GOT3 (cell line): ENCODE measurements around the gene TMEM147.

Experiments used
- DNase-seq: peaks from one replicate; lab custom pipeline; 2025; ENCODE audit warnings: mixed read lengths; lab: John Stamatoyannopoulos, UW

The TMEM147 gene

DNA sequence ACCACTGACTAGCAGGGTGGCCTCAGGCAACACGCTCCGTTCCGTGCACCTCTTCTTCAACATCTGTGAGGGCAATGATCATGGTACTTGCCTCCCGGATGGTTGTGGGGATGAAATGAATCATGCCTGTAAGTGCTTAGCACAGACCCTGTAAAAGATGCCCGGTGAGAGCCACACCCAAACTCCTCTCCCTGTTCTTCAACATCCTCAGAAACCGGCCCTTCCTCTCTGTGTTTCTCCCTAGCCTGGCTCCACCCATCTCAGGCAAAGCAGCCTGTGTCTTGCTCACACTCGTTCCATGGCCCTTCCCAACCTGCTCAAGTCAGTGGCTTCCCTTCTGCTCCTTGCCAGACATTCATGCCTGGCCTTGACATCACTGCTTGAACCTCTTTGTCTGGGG, 26.1 kb upstream of the TMEM147 start:
- no peak for DNase-seq

DNA sequence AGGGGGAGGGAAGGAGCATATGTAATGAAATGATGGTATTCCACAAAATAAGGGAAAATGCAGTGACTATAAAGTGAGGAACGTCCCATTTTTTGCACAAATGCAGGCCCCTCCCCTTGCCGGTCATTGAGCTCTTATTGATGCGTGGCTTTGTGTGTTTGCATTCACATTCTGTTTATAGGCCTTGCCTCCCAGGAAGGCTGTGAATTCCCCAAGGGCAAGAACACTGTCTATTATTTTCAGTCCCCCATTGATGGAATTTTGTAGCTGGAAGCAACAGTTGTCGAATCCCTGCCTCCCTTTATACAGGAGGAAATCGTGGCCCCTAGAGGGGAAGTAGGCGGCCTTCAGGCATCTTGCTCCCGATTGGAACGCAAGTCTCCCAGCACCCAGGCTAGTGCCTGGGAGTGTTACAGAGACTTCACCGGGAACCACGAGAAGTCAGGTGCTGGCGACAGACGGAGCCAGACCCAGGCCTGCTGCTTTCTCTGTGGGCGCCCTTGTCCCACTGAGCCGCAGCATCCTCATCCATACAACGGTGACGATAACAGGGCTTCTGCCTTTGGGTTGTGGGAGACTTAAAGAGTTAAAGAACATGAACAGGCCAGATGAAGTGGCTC, 24.2 kb upstream of the TMEM147 start:
- no peak for DNase-seq

- DNase-seq: no peak
Observed at GRCh38 chr19:35522745-35523327, 22.6 kb upstream of the TMEM147 start.

GRCh38 chr19:35524181-35524837, 21.1 kb upstream of the TMEM147 start:
- no peak for DNase-seq

- DNase-seq: no peak
Observed at GRCh38 chr19:35525873-35526272, 19.6 kb upstream of the TMEM147 start.

GRCh38 chr19:35528218-35529038, 17.0 kb upstream of the TMEM147 start, which contains the start of gene SBSN:
SBSN (minus strand) TSS chr19:35528311; CDS start chr19:35528281, 30 bp downstream.
- no peak for DNase-seq

DNA sequence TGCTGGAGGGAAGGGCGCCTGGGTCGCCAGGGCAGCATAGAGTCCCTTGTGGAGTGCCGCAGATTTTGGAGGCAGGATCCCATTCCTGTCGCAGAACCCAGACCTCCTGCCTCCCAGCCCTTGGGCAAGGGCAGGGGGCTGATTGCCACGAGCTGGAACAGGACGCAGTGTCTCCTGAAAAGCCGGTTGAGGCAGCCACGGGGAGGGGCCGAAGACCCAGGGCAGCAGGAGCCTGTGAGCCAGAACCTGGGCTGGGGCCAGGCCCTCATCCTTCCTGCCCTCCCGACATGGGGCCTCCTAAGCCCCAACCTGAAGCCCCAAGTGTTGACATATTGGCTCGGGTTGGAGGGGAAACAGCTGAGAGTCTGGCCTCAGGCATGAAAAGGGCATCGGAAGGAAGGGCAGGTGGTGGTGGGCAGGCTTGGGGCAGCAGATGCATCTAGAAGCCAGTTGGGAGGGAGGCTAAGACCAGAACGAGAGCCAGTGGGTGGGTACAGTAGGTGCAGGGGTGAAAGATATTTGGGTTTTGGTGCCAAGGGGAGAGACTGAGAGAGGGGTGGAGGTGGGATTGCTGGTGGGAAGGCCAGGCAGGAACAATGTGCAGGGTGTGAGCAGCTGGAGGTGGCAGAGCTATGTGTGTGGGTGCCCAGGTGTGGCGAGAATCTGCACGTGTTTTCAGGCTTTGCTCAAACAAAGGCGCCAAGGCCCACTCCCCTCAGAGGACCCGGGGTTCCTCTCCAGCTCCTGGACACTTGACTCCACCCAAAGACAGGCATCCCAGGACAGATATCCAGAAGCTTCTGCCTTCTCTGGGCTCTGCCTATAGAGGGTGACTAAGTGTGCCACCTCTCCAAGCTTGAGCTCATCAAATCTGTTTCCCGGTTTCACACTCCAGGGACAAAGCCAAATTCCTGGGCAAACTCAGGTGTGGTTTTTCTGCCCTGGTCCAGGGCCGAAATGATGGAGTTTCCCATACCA, 15.9 kb upstream of the TMEM147 start:
- DNase-seq: no peak

DNA sequence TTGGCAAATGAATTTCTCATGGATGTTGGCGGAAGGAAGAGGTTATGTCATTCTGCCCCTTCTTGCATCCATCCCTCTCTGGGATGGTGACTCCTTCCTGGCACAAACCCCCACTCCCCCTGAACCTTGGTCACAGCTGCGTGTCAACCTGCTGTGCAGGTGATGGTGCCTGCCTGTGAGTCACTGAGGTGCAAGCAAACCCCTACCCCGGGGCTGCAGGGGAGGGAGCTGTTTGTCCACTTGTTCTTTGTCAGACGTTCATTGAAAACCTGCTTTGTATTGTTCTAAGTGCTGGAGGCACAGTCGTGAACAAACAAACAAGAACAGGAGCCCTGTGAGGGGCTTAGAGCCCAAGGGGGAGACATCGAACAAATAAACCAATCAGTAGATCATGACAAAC, 14.1 kb upstream of the TMEM147 start:
- no peak for DNase-seq

DNA sequence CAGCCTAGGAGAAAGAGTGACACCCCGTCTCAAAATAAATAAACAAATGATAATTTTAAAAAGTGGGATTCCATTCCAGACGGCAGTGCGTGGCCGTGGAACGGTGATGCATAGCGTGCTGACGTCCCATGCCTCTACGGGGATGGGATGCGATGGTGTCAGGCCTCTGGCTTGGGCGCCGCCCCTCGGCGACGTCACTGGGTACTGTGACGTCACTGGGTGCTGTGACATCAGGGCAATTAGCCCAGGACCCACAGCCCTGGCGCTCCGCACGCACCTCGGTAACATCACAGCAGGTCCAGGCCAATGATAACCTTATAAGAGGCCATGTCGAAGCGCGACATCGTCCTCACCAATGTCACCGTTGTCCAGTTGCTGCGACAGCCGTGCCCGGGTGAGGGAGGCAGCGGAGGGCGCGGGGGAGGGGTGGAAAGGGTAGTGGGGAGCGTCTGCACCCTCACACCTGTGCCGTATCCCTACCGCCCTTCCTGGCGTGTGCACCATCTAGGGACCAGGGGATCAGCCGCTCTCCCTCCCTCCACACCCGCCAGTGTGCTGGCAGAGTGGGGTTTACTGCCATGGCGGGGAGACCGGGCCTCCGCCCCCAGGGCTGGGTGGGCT, 12.1 kb upstream of the TMEM147 start, which contains the start of gene GAPDHS:
Gene GAPDHS, plus strand, starts transcription at position 256 of the 621 bp plus-strand sequence. Its CDS starts 72 bp downstream, at position 328.
- no peak for DNase-seq

- no peak for DNase-seq
Observed at GRCh38 chr19:35533822-35534392, 11.5 kb upstream of the TMEM147 start.

- no peak for DNase-seq
Observed at GRCh38 chr19:35534803-35535480, 10.5 kb upstream of the TMEM147 start.

GRCh38 chr19:35539314-35539713, 6.1 kb upstream of the TMEM147 start:
- no peak for DNase-seq

DNA sequence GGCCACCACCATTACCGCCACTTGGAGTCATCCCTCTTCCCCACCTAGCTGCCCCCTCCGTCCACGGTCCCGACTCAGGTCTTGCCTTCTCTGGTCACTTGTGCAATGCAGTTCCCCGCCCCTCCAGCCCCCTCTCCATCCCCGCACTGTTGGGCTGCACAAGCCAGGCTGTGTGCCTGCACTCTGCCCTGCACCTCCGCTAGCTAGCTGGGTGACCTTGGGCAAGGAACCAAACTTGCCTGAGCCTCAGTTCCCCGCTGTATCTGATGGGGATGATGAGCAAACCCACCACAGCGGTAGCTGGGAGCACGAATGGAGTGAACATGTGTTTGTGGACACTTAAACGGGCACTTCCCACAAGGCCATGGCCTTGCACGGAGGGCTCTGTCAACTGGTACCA, 5.6 kb upstream of the TMEM147 start:
- DNase-seq: no peak

DNA sequence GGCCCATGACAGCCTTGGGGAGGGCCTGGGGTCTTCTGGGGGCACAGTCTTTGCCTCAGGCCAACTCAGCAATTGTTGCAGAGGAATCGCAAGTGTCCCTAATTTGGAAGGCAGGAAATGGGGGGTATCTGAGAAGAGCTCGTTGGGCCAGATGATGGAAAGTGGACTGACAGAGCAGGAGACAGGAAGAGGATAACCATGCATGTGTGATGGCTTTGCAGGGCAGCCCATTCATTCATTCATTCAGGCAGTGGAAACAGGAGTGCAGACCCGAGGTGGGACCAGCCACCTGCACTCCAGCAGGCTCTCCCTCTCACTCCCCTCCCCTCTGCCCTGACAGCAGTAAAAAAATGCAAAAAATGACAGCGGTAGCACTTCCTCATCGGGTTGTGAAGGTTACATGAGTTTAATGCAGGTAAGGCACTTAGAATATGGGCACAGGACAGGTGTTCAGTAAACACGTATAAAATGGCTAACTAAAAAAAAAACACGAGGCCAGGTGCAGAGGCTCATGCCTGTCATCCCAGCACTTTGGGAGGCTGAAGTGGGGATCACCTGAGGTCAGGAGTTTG, 5.0 kb upstream of the TMEM147 start:
- no peak for DNase-seq

GRCh38 chr19:35542209-35542608, 3.2 kb upstream of the TMEM147 start:
- no peak for DNase-seq

DNA sequence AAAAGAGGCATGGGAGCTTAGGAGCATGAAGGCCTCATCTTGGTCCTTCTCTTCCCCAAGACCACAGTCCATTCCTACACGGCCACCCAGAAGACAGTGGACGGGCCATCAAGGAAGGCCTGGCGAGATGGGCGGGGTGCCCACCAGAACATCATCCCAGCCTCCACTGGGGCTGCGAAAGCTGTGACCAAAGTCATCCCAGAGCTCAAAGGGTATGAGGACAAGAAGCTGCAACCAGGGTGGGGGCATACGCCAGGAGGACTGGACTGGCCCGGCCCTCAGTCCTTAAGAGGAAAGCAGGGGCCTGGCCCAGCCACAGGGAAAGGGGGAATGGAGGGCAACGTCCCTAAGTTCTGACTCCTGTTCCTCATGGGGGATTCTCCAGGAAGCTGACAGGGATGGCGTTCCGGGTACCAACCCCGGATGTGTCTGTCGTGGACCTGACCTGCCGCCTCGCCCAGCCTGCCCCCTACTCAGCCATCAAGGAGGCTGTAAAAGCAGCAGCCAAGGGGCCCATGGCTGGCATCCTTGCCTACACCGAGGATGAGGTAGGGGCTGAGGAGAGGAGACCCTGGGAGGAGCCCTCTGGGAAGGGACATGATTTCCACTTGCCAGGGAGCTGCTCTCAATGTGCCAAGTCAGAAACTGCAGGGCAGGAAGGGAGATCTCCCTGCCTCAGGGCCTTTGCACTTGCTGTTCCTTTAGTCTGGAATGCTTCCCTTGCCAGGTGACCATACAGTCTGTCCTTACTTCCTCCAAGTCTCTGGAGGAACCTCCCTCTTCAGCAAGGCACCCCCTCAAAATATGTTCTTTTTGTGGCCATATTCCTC, 1.9 kb upstream of the TMEM147 start:
- no peak for DNase-seq

DNA sequence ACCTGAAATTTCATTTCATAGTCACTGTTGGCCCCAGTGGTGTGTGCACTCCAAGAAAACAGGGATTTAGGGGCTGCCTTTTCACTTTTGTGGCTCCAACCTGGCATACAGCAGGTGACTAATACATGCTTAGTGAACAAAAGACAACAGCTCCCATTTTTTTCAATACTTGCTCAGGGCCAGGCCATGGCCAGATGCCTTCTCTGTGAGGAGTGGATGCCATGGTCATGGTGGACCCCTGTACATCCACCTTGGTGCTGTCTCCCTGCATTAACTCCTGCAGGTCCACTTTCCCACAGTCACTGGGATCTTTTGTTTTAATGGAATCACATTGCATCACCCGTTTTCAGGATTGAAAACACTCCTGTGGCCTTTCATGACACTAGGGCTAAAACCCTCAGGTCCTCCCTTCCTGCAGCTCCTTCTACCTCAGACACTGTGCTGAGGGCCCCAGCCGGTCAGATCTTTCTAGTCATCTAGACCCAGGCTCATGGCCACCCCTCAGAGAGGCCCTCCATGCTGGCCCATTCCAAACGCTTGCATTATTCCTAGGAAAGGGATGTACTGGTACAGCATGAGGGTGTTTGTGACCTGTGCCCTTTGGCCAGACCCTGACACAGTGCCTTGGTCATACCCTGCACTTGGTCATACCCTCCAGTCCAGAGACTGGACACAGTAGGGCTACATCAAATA, 1.2 kb upstream of the TMEM147 start:
- no peak for DNase-seq

- DNase-seq: no peak
Observed at GRCh38 chr19:35545855-35546381, 492 bp downstream of the TMEM147 start.
